ENCODE results near the gene TUBB1.

The TUBB1 gene

DNA sequence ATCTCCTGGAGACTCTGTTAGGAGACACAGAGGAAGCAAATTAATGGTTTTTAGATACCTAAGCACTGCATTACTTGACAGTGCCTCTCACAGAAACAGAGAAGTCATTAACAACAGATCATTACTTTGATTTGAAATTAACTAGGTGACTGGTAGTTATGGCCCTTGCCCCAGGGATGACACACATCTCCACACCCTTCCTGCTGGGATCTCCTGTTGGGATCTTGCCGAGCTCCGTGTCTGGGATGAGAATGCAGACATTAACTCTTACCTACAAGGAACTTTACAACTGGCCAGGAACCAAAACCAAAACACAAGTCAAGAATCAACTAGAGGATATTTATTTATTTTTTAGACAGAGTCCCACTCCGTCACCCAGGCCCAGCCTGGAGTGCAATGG, 25.6 kb downstream of the TUBB1 start:
- no peak for DNase-seq

DNA sequence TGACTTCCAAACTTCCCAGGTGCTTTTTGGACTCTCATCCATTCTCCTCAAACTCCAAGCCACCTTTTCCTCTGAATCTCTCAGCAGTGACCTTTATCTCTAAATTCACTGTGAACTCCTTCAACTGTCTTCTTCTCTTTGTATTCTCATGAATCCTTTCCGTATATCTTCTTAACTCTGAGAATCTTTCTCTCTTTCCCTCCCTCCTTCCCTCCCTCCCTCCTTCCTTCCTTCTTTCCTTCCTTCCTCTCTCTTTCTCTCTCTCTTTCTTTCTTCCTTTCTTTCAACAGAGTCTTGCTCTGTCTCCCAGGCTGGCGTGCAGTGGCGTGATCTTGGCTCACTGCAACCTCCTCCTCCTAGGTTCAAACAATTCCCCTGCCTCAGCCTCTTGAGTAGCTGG, 27.6 kb downstream of the TUBB1 start:
- no peak for DNase-seq

DNA sequence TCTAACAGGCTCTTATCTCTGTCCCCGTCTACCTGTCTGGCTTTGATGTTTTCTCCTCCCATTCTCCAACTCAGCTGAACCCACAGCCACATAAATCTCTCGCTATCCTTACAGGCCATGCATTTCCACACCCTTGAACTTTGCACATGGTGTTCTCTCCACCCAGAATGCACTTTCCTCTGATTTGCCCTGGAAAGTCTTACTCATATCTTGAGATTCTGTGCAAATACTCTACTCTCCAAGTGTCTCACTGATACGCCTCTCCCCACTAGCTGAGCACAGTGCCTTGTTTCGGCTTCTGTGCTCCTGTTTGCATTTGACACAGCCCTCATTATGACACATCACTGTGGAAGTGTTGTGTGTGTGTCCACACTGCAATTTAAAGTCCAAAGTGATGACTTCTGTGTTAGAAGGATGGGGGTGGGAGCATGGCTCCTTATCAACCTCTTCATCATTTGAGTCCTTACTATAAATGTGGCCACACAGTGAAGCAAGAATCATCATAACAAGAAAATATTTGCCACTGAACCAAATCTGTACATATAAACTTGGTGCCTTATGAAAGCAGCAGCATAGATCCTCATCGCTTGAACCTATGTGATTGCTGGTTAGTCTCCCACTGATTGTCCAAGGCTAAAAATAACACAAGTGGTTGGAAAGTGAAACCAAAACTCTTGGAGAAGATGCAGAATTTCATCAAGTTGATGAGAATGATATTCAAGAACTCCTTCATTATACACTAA, 28.9 kb downstream of the TUBB1 start:
- DNase-seq: no peak

DNA sequence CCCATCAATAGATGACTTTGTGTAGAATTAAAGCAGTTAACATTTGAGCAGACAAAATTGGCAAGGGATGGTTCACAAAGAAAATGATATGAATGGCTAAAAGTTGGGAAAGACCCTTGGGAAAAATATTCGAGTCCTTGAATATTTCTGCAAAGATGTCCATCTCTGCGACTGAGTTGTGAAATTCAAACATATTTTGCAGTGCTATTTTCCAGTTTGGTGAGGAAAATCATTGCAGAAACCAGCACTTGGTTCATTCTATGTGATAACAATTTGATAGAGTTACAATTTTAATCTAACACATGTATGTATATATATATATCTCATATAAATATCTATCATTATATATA, 29.4 kb downstream of the TUBB1 start:
- DNase-seq: no peak

DNA sequence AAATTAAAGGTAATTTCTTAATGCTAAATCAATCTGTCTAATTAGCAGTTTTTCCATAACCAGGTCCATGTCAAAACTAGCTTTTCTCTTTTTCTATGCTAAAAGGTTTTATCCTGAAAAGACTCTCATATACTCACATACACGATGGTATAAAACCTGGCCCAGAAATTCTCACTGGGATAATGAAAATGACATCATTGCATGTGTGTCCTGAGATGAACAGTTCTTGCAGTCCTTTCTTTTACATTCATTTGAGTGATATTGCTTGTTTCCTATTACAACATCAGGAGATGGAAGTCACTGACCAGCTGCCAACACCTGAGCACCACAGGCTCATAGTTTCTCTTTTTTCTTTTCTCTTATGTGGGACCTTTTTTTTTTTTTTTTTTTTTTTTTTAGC, 31.2 kb downstream of the TUBB1 start:
- DNase-seq: no peak

DNA sequence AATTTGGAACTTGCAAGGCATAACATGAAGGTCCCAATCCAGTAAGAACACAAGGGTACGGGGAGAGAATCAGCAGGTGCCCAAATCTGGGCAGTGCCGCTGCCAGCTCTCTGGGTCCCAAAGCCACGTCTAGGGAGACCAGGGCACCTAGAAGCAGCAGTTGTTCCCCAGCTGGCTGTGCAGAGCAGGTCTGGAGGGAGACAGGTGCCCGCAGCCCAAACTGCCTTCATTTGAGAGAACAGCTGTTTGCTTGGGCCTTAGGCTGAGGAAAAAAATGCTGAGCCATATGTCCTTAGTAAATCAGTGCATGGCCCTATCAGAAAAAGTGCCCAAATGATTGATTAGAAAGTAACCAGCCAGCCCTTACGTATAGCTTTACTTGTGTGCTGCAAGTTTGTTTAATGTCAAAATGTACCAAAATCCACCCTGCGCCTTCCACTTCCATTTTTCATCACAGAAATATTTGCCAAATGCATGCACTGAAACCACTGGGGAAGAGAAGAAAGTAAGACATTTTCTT, 32.5 kb downstream of the TUBB1 start:
- no peak for DNase-seq

DNA sequence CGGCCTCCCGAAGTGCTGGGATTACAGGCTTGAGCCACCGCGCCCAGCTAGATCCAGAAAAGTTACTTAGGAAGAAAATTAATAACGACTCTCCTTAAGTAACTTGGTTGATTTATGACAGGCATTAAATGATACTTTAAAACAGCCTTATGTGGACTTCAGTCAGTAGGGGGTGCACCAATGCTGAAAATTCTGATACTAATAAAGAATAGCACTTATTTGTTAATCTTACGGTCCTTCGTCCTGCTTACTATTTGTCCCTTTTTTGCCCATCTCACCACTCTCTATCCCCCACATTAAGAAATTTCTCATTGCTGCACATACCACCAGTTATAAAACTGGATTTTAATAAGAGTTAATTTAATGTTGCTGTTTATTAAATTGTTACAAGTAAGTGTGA, 36.1 kb downstream of the TUBB1 start:
- DNase-seq: no peak

DNA sequence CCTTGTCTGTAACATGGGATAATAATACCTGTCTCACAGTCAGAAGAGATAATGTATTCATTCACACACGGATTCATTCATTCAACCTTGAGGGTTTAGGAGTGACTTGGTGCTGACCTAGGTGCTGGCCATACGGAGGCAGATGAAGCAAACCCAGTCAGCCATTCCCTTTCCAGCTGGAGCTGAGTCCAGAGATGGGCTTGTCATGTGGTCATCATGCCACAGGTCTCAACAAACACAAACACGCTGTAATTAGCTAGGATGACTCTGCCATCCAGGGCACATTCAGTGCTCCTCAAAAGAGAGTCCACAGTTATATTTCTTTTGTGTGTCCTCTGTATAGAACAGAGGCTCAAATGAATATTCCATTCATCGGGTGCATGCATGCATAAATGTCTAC, 42.9 kb downstream of the TUBB1 start:
- DNase-seq: no peak

DNA sequence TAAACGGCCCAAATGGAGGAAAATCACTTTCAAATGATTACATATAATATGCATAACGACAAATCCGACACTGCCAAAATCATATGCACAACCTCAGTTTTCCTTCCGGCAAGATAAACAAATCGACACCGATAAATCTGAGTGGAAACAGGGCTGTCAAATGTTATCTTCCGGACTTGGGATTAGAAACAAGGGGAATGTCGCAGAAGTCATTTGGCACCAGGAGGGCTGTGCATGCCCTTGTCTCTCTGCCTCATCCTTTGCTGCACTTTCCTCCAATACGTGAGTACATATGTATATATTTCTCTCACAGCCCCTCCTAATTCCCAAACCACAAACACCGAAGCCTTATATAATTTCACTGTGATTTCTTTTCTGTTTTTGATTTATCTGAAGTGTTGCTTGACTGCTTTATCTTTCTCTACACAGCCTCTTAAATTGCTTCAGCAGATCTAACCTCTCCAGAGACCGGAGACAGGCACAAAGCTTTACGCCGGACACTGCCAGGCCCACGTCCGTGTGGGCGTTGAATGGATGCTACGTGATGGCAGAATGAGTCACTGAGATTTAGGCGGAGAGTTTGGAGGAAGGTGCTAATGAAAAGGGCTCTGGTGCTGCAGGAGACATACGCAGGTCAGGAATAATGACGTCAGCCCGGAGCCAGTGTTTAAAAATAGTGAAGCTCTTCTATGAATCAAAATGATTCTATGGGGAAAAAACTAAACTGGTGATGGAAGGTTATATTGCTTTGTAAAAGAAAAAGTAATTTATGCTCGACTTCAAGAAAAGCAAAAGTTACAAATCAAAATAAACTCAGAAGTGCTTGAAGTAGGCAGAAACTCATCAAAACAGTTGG, 44.4 kb downstream of the TUBB1 start:
- DNase-seq: no peak

DNA sequence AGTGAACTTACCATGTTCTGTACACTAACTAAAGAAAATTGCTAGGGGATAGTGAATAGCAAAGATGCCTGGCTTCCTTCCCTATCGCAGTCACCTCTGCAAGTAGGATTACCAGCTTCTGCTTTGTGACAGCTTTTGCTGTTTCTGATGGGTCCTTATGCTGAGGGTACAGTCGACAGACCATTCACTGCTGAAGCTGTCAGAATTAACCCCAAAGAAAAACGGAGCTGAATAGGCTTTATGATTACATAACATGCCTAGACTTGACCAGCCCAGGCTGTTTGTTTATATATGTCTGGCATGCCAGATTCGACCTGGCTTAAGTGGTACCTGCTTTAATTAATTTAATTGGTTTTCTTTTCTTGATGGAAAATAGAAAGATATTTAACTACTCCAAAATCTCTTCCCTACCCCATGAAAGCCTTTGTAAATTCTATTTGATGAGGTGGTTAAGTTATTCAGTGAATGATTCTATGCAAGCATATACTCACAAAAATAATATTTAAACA, 45.0 kb downstream of the TUBB1 start:
- DNase-seq: no peak

DNA sequence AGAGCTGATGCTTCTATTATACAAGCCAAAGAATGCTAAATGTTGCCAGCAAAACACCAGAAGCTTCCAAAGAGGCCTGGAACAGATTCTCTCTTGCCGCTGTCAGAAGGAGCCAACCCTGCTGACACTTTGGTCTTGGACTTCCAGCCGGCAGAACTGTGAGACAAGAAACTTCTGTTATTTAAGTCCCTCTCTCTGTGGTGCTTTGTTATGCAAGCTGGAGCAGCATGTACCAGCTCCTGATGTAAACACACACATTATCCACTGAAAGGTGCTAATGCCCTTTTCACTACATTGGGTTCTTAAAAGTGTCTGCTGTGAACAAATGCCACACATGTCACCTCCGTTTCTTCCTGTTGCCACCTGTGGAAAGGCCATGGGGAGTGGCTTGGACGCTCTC, 49.3 kb downstream of the TUBB1 start:
- no peak for DNase-seq

DNA sequence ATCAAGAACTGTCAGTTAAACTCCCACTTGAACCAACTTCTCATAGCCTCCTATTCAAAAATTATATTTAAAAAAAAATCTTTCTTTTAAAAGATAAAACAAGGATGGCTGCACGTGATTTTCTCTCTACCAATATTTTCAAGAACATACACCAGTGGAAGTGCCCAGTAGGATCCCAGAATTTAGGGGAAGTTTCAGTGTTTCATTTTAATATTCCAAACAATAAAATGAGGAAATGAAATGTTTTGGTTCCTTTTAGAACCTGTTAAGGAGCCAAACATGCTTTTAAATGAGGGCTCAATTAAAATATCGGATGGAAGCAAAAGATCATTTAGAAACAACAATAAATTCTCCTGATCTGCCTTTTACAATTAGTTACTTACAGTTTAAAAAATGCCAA, 49.8 kb downstream of the TUBB1 start:
- no peak for DNase-seq

DNA sequence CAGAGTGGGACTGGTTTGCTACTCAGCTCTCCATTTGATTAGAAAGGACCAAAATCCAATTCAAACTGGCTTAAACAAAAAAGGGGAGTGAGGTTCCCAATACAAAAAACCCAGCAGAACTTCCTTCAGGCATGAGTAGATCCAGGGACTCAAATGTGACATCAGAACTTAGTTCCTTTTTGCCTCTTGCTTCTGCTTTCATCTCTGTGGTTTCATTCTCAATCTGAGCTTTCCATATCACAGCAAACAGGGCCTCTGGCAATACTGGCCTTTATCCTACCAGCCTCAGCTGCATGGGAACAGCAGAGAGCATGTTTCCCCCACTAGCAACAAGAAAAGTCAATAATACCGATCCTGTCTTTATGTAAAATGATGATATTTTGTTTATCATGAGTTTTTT, 52.0 kb downstream of the TUBB1 start:
- DNase-seq: no peak

DNA sequence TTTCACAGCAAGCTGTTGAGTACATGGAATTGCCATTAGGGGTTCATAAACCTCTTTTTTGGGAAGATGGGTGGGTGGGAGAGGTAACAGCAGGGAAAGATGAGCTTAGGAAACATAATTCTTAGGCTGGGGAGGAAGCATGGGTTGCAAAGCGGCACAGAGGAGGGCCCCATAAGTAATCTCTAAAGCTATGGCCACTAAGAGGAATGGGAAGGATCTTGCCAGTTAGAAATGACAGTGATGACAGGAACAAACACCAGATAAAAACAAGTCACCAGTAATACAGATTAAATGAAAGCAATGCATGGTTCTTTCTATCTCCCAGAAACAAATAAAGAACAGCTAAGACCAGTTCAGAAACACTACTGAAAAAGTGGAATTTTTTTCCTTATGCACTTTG, 54.4 kb downstream of the TUBB1 start:
- no peak for DNase-seq

DNA sequence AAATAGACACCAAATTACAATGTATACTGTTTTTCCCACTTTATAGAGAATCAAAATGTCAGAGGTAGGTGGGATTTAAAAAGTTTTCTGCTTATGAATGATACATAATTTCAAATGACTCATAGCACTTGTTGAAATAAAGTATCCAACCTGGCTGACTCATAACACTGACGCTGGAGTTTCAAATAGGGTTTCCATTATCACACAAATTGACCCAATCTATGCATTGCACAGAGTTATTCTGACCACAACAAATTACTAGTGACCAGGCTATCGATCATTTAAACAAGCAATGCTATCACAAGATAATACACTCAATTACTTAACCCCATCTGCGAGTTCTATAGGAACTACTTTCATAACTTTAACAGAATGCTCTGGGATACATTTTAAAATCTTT, 55.2 kb downstream of the TUBB1 start:
- no peak for DNase-seq

DNA sequence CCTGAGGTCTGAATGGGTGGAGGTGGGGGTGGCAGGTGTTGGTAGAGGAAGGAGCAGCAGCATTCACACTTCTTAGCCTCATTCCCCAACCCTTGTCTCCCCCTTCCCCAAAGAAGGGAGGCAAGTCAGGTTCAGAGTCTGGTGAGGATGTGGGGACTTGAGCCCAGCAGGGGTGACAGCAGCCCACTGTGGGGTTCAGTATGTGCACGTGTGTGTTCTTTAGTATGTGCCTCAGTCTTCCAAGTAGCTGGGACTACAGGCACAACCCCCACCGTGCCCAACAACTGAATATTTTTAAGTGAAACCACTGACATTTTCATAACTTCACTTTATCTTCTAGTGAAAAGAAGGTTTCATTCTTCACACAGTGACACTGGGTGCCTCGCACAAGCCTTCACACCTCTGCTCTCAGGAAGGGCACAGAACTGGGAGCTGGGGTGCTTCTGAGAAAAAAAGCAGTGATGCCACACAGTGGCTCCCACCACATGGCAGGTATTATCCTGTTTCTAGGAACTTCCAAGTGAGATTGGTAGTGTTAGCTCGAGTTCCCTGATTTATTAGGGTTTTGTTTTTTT, 56.8 kb downstream of the TUBB1 start:
- no peak for DNase-seq

All from activated CD8-positive, alpha-beta memory T cell treated with anti-CD3 and anti-CD28 coated beads for 24 hours (primary cell).